Mammary epithelial cell (primary cell): ENCODE results near the gene C17orf67.

Experiments used
- CTCF ChIP-seq, 2 donors: IDR thresholded peaks in 1 of 2; conservative IDR thresholded peaks in 1 of 2; 2 replicates each; pipeline ENCODE4 v1.5.1; 2011 to 2012; ENCODE audit warnings: inconsistent platforms in 2 of 2, low read length in 2 of 2, mild to moderate bottlenecking in 2 of 2, control low read depth in 1 of 2, low read depth in 1 of 2; ENCODE audit not compliant: insufficient read depth in 1 of 2; ENCODE audit errors: extremely low read depth in 1 of 2
- EZH2 ChIP-seq: IDR thresholded peaks from 2 replicates; pipeline ENCODE4 v1.6.1; 2012; ENCODE audit warnings: low read length, inconsistent platforms, borderline replicate concordance

GRCh38 chr17:56876766-56877179 lies 43.1 kb upstream of the C17orf67 start:
- TF ChIP-seq CTCF (conservative IDR thresholded peaks at IDR 0.05 in 1 of 2, IDR thresholded peaks at IDR 0.05 in 1 of 2; ENCODE audit: extremely low read depth in 1 of 2, insufficient read depth in 1 of 2, low read depth in 1 of 2, low read length in 2 of 2) = no peak
- TF ChIP-seq EZH2 = no peak
